Stimulated activated CD8-positive, alpha-beta memory T cell treated with anti-CD3 and anti-CD28 coated beads, Interleukin-15, amount 100 ng/mL, for 24 hours (primary cell): ENCODE results near the gene TBP.
"Not testable (repeated sequence)": the region's sequence is repeated elsewhere in the genome, so short reads cannot be mapped to it uniquely, and the experiment has no call there.

Source experiments
- DNase-seq: peaks from one replicate; pipeline ENCODE4 v3.0.0-alpha.2; 2020; ENCODE audit warnings: low read depth

TBP gene

GRCh38 chr6:170554013-170554795 is at the start of gene TBP:
TSS of gene TBP (plus strand) at chr6:170554369. CDS start at chr6:170557030, 2,661 bp downstream.
- peak; percentile 88 for DNase-seq

- no peak for DNase-seq
Observed at GRCh38 chr6:170504479-170504878, 49.7 kb upstream of the TBP start.

GRCh38 chr6:170505306-170505705 is 48.9 kb upstream of the TBP start:
- DNase-seq: no peak

GRCh38 chr6:170506446-170506845 is 47.7 kb upstream of the TBP start:
- no peak for DNase-seq

- DNase-seq: not testable (repeated sequence)
Observed at GRCh38 chr6:170507728-170508127, 46.4 kb upstream of the TBP start.

- DNase-seq: not testable (repeated sequence)
Observed at GRCh38 chr6:170508275-170508674, 45.9 kb upstream of the TBP start.

- DNase-seq: not testable (repeated sequence)
Observed at GRCh38 chr6:170508892-170509722, 45.1 kb upstream of the TBP start.

GRCh38 chr6:170509723-170510018 is 44.5 kb upstream of the TBP start:
- DNase-seq: no peak

- DNase-seq: no peak
Observed at GRCh38 chr6:170510631-170511030, 43.5 kb upstream of the TBP start.

GRCh38 chr6:170512249-170512648 is 41.9 kb upstream of the TBP start:
- no peak for DNase-seq

GRCh38 chr6:170514908-170515307 is 39.3 kb upstream of the TBP start:
- no peak for DNase-seq

GRCh38 chr6:170516783-170517616 is 37.2 kb upstream of the TBP start:
- no peak for DNase-seq

GRCh38 chr6:170522565-170523183 is 31.5 kb upstream of the TBP start:
- DNase-seq: no peak

- no peak for DNase-seq
Observed at GRCh38 chr6:170523256-170524171, 30.7 kb upstream of the TBP start.

- no peak for DNase-seq
Observed at GRCh38 chr6:170524172-170524502, 30.0 kb upstream of the TBP start.

- no peak for DNase-seq
Observed at GRCh38 chr6:170525795-170526194, 28.4 kb upstream of the TBP start.

GRCh38 chr6:170527995-170528394 is 26.2 kb upstream of the TBP start:
- DNase-seq: not testable (repeated sequence)

GRCh38 chr6:170529839-170530469 is 24.2 kb upstream of the TBP start:
- peak; percentile 39 for DNase-seq

GRCh38 chr6:170532867-170533488 is 21.2 kb upstream of the TBP start:
- no peak for DNase-seq

- DNase-seq: no peak
Observed at GRCh38 chr6:170533792-170534191, 20.4 kb upstream of the TBP start.
